CD4-positive, alpha-beta T cell treated with Interleukin-4 for 1 hour (primary cell): ENCODE results near the gene SCNN1G.
"Not testable (repeated sequence)": the region's sequence is repeated elsewhere in the genome, so short reads cannot be mapped to it uniquely, and the experiment has no call there.

ENCODE experiments used
- DNase-seq, 2 donors: peaks; one replicate each; pipeline ENCODE4 v3.0.0-alpha.2; 2020 to 2022

SCNN1G gene

DNA sequence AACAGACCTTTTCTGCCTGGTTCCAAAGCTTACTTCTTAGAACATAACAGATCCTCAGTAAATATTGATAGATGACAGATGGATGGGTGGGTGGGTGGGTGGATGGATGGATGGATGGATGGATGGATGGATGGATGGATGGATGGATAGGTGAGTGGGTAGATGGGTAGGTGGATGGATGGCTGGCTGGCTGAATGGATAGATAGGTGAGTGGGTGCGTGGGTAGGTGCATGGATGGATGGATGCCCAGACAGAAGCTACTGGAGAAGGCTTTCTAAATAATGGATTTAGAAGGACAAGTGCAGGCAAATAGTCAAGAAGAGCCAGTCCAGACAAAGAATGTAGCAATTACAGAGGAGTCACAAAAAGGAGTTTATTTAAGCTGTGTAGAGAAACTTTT, 19.6 kb downstream of the SCNN1G start:
- DNase-seq: no peak

DNA sequence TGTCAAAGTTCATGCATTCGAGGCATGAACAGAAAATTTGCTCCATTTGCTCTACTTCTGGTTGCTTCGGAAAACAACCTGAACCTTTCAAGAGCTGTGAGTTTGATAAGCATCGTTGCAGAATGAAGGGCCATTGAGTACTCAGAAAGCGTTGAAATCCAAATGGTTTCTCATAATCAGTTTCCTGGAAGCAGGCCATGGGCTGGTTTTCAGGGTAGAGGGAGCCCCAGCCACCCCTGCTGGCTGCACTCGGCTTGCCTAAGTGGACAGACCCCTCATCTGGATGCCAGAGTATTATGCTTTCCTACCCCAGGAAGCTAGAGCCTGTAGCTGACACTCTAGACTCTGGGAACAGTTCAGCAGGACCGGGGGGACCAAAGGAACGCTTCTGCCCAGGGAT, 24.4 kb downstream of the SCNN1G start:
- no peak for DNase-seq

GRCh38 chr16:23207485-23207884, 24.9 kb downstream of the SCNN1G start:
- DNase-seq: no peak

GRCh38 chr16:23209606-23210005, 27.1 kb downstream of the SCNN1G start:
- DNase-seq: no peak

GRCh38 chr16:23213831-23214230, 31.3 kb downstream of the SCNN1G start:
- DNase-seq: no peak

DNA sequence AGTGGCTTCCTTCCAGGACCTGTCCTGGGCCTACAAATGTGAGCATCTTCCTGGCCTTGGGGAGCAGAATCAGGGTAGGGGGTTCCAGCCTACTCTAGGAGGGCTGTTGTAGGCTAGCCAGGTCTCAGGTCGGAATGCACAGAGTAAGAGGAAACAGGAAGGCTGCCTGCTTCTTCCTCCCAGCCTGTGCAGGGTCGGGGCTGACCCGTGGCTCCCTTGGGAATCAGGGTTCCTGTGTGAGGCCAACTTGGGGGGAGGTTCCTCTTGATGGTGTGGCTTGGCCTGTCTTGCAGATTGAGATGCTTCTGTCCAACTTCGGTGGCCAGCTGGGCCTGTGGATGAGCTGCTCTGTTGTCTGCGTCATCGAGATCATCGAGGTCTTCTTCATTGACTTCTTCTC, 32.3 kb downstream of the SCNN1G start:
- no peak for DNase-seq

- no peak for DNase-seq
Measured at GRCh38 chr16:23215435-23215834, 32.9 kb downstream of the SCNN1G start.

DNA sequence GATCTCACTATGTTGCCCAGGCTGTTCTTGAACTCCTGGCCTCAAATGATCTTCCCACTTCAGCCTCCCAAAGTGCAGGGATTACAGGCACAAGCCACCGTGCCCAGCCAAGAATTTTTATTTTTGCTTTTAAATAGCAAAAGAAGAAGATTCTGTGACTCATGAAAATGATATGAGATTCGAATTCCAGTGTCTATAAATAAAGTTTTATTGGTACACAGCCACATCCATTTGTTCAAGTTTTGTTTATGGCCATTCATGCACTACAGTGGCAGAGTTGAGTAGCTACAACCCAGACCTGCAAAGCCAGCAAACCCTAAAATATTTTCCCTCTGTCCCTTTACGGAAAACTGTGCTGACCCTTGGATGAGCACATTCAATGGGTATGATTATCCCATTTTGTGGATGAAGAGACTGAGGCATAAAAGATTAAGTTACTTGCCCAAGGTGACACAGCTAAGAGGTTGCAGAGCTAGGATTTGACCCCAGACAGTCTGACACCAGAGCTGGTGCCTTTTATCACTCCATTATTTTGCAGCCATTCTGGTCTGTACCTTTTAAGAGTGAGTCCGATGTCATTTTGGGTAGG, 34.2 kb downstream of the SCNN1G start:
- no peak for DNase-seq

GRCh38 chr16:23217646-23218045, 35.1 kb downstream of the SCNN1G start:
- no peak for DNase-seq

DNA sequence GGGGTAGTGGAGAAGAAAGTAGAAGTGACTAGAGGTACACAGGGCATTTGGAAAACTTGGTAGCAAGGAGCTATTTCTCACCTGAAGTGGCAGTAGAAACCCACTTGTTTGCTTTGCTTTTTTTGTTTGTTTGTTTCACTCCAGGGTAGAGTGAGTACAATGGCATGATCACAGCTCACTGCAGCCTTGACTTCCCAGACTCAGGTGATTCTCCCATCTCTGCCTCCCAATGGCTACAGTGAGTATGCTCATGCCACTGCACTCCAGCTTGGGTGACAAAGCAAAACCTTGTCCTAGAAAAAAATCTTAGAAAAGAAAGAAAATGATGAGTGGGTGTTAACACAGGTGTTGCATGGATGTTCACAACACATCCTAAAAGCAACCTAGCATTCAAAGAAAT, 40.4 kb downstream of the SCNN1G start:
- DNase-seq: no peak

GRCh38 chr16:23223368-23223767, 40.8 kb downstream of the SCNN1G start:
- DNase-seq: no peak

DNA sequence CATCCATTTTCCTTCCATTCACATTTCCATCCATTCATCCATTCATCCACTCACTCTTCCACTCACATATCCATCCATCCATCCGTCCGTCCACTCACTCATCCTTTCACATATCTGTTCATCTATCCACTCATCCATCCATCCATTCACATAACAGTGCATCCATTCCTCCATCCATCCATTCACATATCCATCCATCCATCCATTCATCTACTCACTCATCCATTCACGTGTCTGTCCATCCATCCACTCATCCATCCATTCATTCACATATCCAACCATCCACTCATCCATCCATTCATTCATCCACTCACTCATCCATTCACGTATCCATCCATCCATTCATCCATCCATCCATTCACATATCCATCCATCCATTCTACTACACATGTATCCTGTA, 42.6 kb downstream of the SCNN1G start:
- no peak for DNase-seq

GRCh38 chr16:23225634-23226033, 43.1 kb downstream of the SCNN1G start:
- no peak for DNase-seq

DNA sequence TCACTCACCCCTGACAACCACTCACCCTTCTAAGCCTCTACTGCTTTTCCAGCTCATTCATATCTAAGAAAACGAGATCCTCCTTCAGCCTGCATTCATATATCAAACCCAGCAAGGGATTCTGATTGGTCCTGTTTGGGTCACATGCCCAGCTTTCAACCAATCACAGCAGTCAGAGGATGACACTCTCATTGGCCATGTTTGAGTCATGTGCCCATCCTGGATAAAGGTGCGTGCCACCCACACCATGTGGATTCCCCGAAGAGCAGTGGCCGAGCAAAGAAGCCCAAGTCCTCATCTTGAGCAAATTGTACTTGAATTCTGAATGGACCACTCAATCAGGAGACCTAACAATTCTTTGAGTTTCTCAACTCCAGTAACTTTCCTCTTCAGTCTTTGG, 45.0 kb downstream of the SCNN1G start:
- no peak for DNase-seq

DNA sequence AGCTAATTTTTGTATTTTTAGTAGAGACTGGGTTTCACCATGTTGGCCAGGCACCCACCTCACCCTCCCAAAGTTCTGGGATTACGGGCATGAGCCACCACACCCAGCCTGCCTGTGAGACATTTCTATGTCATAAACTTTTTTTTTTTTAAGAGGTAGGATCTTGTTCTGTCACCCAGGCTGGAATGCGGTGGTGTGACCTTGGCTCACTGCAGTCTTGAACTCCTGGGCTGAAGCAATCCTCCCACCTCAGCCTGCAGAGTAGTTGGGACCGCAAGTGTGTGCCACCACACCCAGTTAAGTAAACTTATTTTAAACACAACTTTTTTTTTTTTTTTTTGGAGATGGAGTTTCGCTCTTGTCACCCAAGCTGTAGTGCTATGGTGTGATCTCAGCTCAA, 47.2 kb downstream of the SCNN1G start:
- DNase-seq: no peak

- no peak for DNase-seq
Measured at GRCh38 chr16:23232806-23233205, 50.3 kb downstream of the SCNN1G start.

DNA sequence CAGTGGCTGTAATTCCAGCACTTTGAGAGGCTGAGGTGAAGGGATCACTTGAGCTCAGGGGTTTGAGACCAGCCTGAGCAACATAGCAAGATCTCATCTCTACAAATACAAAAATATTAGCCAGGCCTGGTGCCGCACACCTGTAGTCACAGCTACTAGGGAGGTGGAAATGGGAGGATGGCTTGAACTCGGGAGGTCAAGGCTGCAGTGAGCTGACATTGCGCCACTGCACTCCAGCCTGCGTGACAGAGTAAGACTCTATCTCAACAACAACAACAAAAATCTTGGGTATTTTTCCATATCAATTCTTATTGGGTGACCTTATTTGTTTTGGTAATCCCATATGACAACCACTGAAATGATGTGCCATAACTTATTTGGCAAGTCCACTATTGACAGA, 52.6 kb downstream of the SCNN1G start:
- DNase-seq: no peak

DNA sequence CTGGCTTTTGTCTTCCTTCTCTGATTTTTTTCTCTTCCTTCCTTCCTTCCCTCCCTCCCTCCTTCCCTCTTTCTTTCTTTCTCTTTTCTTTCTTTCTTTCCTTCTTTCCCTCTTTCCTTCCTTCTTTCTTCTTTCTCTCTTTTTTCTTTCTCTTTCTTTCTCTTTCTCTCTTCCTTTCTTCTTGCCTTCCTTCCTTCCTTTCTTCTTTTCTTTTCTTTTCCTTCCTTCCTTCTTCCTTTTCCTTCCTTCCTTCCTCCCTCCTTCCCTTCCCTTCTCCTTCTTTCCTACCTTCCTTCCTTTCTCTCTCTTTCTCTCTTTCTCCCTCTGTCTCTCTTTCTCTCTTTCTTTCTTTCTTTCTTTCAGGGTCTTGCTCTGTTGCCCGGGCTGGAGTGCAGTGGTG, 54.4 kb downstream of the SCNN1G start:
- DNase-seq: no peak

GRCh38 chr16:23240994-23241393, 58.4 kb downstream of the SCNN1G start:
- no peak for DNase-seq

GRCh38 chr16:23244122-23244521, 61.6 kb downstream of the SCNN1G start:
- DNase-seq: no peak

- DNase-seq: no peak
Measured at GRCh38 chr16:23245268-23245667, 62.7 kb downstream of the SCNN1G start.

- no peak for DNase-seq
Measured at GRCh38 chr16:23248261-23249194, 66.0 kb downstream of the SCNN1G start.

DNA sequence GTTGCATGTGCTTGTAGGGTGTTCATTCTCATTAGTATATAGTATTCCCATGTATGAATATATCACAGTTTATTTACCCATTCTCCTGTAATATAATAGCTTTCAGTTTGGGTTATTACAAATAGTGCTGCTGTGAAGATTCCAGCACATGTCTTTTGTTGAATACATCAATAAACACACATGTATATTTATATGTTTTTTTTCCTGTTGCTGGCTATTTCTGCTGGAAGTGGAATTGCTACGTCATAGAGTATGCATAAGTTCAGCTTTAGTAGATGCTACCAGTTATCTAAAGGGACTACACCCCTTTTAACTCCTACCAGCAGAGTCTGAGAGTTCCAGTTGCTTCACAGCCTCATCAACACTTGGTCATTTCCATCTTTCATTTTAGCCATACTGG, 67.3 kb downstream of the SCNN1G start:
- DNase-seq: no peak

- DNase-seq: no peak
Measured at GRCh38 chr16:23252310-23252709, 69.8 kb downstream of the SCNN1G start.

- DNase-seq: not testable (repeated sequence)
Measured at GRCh38 chr16:23253650-23254049, 71.1 kb downstream of the SCNN1G start.
